Brain microvascular endothelial cell (primary cell): ENCODE data around the gene MVP.
A peak's percentile ranks its signal among the peaks of the same experiment; 100 is the strongest.

ENCODE experiments used
- DNase-seq: peaks from one replicate; pipeline ENCODE4 v3.0.0-alpha.2; 2020
- H3K27ac ChIP-seq: fragments of 250-450 bp; sonication (Bioruptor Pico); 2 replicates; pipeline ENCODE4 v1.5.1; 2020; ENCODE audit warnings: mild to moderate bottlenecking, moderate library complexity
- H3K27me3 ChIP-seq: fragments of 250-450 bp; sonication (Bioruptor Pico); replicated peaks from 2 replicates; pipeline ENCODE4 v1.5.1; 2020; ENCODE audit warnings: mild to moderate bottlenecking
- H3K36me3 ChIP-seq: fragments of 250-450 bp; sonication (Bioruptor Pico); replicated peaks from 2 replicates; pipeline ENCODE4 v1.5.1; 2020; ENCODE audit warnings: mild to moderate bottlenecking
- H3K4me3 ChIP-seq: 2 replicates; pipeline ENCODE4 v1.5.1; 2011; ENCODE audit warnings: low read depth, mild to moderate bottlenecking, control low read depth, low read length, moderate library complexity
- CTCF ChIP-seq: IDR thresholded peaks from 2 replicates; pipeline ENCODE4 v1.5.1; 2011; ENCODE audit warnings: low read depth, mild to moderate bottlenecking, moderate library complexity, low read length, control low read depth, inconsistent platforms; ENCODE audit errors: missing control alignments
- in situ Hi-C: cut with HindIII; loops from 2 replicates; pipeline ENCODE4 v1.10.0; 2017; ENCODE audit warnings: low sequenced_read_pairs, low pct_ligation_motif_present

Gene MVP

DNA sequence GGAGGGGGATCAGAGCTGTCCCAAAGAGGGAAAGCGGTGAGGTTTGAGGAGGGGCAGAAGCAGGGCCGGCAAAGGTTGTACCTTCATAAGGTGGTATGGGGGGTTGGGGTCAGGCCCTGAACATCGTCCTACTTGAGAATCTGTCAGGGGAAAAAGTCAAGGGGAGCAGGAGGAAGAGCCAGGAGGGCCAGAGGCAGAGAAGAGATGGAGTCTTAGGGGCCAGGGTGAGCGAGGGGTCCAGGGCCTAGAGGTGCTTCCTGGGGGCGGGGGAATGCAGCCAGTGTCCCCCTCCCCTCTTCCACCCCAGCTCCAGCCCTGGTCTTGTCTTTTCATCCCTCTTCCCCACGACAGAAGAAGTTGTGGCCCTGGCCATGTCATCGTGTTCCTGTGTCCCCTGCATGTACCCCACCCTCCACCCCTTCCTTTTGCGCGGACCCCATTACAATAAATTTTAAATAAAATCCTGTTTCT lies 9.5 kb upstream of the MVP start:
- no peak for TF ChIP-seq CTCF
- in situ Hi-C loops: no loop called here
- no peak overlapping the region for H3K27ac ChIP-seq

DNA sequence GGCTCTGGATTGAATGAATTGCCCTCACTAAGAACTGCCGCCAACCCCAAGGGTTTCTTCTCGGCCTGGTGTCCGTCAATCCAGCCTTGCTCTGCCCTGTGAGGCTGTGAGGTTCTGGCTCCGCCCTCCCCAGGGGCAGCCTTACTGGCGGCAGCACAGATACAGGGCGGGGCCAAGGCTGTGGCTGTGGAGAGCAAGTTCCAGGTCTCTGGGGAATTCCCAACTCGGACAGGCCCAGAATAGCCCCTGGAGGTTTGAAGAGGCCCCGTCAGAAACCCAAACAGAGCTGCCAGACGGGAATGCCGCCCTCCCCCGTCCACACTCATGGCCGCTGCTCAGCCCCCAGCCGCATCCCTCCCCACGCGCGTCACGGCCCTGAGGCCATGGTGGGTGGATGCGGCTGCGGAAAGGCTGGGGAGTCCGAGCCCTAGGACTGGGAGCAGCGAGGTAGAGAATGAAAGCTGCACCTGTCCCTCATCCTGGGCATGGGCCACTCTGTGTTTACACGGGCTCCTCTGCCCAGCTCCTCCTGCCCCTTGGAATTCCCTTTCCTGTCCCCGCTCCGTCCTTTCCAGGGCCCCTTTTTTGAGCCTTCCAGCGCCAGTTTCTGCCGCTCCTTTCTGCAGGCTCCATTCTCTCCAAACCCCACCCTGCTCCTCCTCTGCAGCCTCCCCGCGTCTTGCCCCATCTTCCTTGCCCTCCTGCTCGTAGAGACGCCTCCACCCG lies 8.9 kb upstream of the MVP start:
- in situ Hi-C loops: no loop called here
- H3K36me3 ChIP-seq: peaks cover 9% of the 10 kb centered on the region
- no peak for TF ChIP-seq CTCF
- peak overlapping the region; percentile 55 for H3K4me3 ChIP-seq
- DNase-seq: peak; percentile 96
- no peak overlapping the region for H3K27ac ChIP-seq
- H3K27me3 ChIP-seq: no peaks in the 10 kb centered on the region

More for the DNA sequence above, 9.5 kb upstream of the MVP start:
- peaks cover 9% of the 10 kb centered on the region for H3K36me3 ChIP-seq
- DNase-seq: no peak
- no peak overlapping the region for H3K4me3 ChIP-seq
- no peaks in the 10 kb centered on the region for H3K27me3 ChIP-seq

- no peak within 1 kb of the TSS for H3K27ac ChIP-seq
- no peak for DNase-seq
- H3K4me3 ChIP-seq: peak within 1 kb of the TSS; percentile 55
- in situ Hi-C loops: no loop called here
- H3K36me3 ChIP-seq: peaks cover 9% of the 10 kb centered on the region
- no peak for TF ChIP-seq CTCF
- H3K27me3 ChIP-seq: no peaks in the 10 kb centered on the region
These were observed 8.2 kb upstream of the MVP start, which contains the start of gene PRRT2 for GRCh38 chr16:29811896-29812665. Gene PRRT2, plus strand, starts transcription at chr16:29812193. Its CDS starts 862 bp downstream, at chr16:29813055.

DNA sequence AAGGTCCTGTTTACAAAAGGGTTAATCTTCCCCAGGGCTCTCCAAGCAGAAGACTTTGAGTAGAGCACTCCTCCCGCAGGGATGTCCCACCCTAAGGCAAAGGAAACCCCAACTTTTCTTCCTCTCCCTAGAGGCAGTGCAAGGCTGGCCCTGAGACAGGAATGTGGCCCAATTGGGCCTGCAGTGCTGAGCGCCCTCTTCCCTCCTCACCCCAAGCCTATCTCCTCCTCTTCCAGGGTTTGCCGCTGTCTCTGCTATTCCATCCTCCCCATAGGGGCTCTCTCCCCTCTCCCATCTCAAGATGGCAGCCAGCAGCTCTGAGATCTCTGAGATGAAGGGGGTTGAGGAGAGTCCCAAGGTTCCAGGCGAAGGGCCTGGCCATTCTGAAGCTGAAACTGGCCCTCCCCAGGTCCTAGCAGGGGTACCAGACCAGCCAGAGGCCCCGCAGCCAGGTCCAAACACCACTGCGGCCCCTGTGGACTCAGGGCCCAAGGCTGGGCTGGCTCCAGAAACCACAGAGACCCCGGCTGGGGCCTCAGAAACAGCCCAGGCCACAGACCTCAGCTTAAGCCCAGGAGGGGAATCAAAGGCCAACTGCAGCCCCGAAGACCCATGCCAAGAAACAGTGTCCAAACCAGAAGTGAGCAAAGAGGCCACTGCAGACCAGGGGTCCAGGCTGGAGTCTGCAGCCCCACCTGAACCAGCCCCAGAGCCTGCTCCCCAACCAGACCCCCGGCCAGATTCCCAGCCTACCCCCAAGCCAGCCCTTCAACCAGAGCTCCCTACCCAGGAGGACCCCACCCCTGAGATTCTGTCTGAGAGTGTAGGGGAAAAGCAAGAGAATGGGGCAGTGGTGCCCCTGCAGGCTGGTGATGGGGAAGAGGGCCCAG lies 7.3 kb upstream of the MVP start:
- DNase-seq: no peak
- peaks cover 9% of the 10 kb centered on the region for H3K36me3 ChIP-seq
- H3K27me3 ChIP-seq: no peaks in the 10 kb centered on the region
- H3K4me3 ChIP-seq: peak overlapping the region; percentile 55
- no peak overlapping the region for H3K27ac ChIP-seq
- no peak for TF ChIP-seq CTCF
- in situ Hi-C loops: no loop called here

DNA sequence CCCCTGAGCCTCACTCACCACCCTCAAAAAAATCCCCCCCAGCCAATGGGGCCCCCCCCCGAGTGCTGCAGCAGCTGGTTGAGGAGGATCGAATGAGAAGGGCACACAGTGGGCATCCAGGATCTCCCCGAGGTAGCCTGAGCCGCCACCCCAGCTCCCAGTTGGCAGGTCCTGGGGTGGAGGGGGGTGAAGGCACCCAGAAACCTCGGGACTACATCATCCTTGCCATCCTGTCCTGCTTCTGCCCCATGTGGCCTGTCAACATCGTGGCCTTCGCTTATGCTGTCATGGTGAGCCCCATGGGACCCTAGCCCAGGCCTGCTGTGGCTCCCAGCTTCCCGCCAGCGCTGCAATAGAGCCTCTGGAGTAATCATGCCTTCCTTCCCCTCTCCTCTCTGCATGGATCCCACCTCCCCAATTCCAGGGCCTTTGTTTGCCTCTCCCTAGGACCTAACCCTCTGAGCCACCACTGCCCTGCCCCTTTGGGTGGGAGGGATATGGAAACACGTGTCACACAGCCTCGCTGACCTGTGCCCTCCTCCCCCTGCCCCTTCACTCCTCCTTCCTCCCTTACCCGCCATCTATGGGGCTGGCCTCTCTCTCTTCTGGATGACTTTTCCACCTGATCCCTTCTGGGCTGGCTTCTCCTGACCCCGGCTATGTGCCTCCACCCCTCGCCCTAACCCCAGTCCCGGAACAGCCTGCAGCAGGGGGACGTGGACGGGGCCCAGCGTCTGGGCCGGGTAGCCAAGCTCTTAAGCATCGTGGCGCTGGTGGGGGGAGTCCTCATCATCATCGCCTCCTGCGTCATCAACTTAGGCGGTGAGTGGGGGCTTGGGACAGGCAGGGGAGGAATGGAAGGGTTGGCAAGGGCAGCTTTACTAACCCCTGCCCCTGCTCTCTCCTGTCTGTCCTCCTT lies 6.4 kb upstream of the MVP start:
- Histone ChIP-seq H3K36me3 (peaks cover 5% of the 10 kb centered on the region), H3K27me3 (no peaks in the 10 kb centered on the region), H3K4me3 (no peak overlapping the region), H3K27ac (no peak overlapping the region)
- no peak for DNase-seq
- in situ Hi-C loops: no loop called here
- no peak for TF ChIP-seq CTCF
